CD4-positive, alpha-beta memory T cell (primary cell): ENCODE measurements around the gene VSTM2L. TPM values are rescaled to one million over a fixed set of nuclear protein-coding genes. Genes with fewer than 3 reads are reported as not detected.
A peak's percentile ranks its signal among the peaks of the same experiment; 100 is the strongest.

ENCODE experiments used
- CTCF ChIA-PET: fragments of 350-600 bp; sonication (Branson Sonifier 250); formaldehyde crosslinking; loops from one replicate; lab custom pipeline; 2021; ENCODE audit warnings: inconsistent platforms; ENCODE audit not compliant: partially characterized antibody; lab: Charles Lee
- POLR2A ChIA-PET: fragments of 350-600 bp; sonication (Branson Sonifier 250); formaldehyde crosslinking; loops from one replicate; lab custom pipeline; 2021; ENCODE audit not compliant: partially characterized antibody; lab: Charles Lee
- DNase-seq, 5 donors: peaks; one replicate each; pipeline versions ENCODE4 v3.0.0 to v3.0.0-alpha.2; 2020 to 2022; ENCODE audit warnings: mixed read lengths in 1 of 5
- H3K27ac ChIP-seq: one replicate; pipeline ENCODE4 v1.7.0; 2013; ENCODE audit warnings: low read depth, low read length
- H3K27me3 ChIP-seq: 2 replicates; pipeline ENCODE4 v1.7.0; 2013; ENCODE audit warnings: mild to moderate bottlenecking, low read length, moderate library complexity; ENCODE audit not compliant: insufficient read depth
- H3K36me3 ChIP-seq: 2 replicates; pipeline ENCODE4 v1.7.0; 2013; ENCODE audit warnings: mild to moderate bottlenecking, low read length, moderate library complexity; ENCODE audit not compliant: insufficient read depth
- H3K4me1 ChIP-seq: 2 replicates; pipeline ENCODE4 v1.7.0; 2013; ENCODE audit warnings: mild to moderate bottlenecking, low read length, moderate library complexity; ENCODE audit not compliant: insufficient read depth
- H3K4me3 ChIP-seq, 2 donors: one replicate each; pipeline ENCODE4 v1.7.0; 2013; ENCODE audit warnings: low read length in 2 of 2, mild to moderate bottlenecking in 1 of 2
- H3K9me3 ChIP-seq, 2 donors: one replicate each; pipeline ENCODE4 v1.7.0; 2013; ENCODE audit warnings: low read length in 2 of 2, control low read depth in 1 of 2; ENCODE audit not compliant: control insufficient read depth in 1 of 2
- H3K27ac Mint-ChIP-seq, 7 donors: one replicate each; pipeline ENCODE4 v1.8.0; 2020 to 2021; ENCODE audit warnings: mixed read lengths in 7 of 7, mild to moderate bottlenecking in 6 of 7, inconsistent platforms in 3 of 7, moderate library complexity in 3 of 7
- H3K27me3 Mint-ChIP-seq, 2 donors: one replicate each; pipeline ENCODE4 v1.8.0; 2020 to 2021; ENCODE audit warnings: mixed read lengths in 2 of 2
- H3K36me3 Mint-ChIP-seq, 2 donors: one replicate each; pipeline ENCODE4 v1.8.0; 2020 to 2021; ENCODE audit warnings: mixed read lengths in 2 of 2, inconsistent platforms in 1 of 2, mild to moderate bottlenecking in 1 of 2
- H3K4me1 Mint-ChIP-seq, 4 donors: one replicate each; pipeline ENCODE4 v1.8.0; 2020 to 2021; ENCODE audit warnings: mixed read lengths in 4 of 4, mild to moderate bottlenecking in 1 of 4
- H3K4me3 Mint-ChIP-seq, 8 donors: one replicate each; pipeline ENCODE4 v1.8.0; 2020 to 2021; ENCODE audit warnings: mixed read lengths in 8 of 8, mild to moderate bottlenecking in 7 of 8, moderate library complexity in 6 of 8, inconsistent platforms in 3 of 8
- H3K9me3 Mint-ChIP-seq, 8 donors: one replicate each; pipeline ENCODE4 v1.8.0; 2020 to 2021; ENCODE audit warnings: mixed read lengths in 8 of 8, mild to moderate bottlenecking in 5 of 8, inconsistent platforms in 3 of 8, moderate library complexity in 1 of 8
- intact Hi-C: fragments of 100-400 bp; cut with micrococcal nuclease; formaldehyde crosslinking; loops from one replicate; pipeline ENCODE4 v1.15.1; 2023
- polyA plus RNA-seq, 2 donors: library from polyadenylated mRNA; unstranded; fragments of 300-500 nt; fragmentation: Illumina TruSeq; gene quantifications; one replicate each; pipeline ENCODE4 v1.2.3, GENCODE V29; 2021
- total RNA-seq, 2 experiments: library from RNA; stranded (reverse); gene quantifications; one replicate each; pipeline ENCODE4 v1.2.3, GENCODE V29; 2021

VSTM2L gene
- total and polyA plus RNA-seq, 4 experiments from 2014 or later, result not detected

GRCh38 chr20:37989601-37990295 lies 86.8 kb downstream of the VSTM2L start:
- POLR2A ChIA-PET, result no interaction called here
- Mint-ChIP-seq H3K9me3 (no peaks in the 10 kb centered on the region), H3K27ac (peak overlapping the region in 6 of 7 donors; percentile 43 to 87 (median 82)), H3K4me3 (peak overlapping the region in 1 of 8 donors; percentile 32), H3K4me1 (peaks cover 16 to 26% (median 21%) of the 10 kb centered on the region in 4 donors), H3K36me3 (peaks cover 58 to 64% of the 10 kb centered on the region in 2 donors), H3K27me3 (no peaks in the 10 kb centered on the region)
- H3K4me1 ChIP-seq, result peaks cover 11% of the 10 kb centered on the region
- no peaks in the 10 kb centered on the region for H3K27me3 ChIP-seq
- H3K36me3 ChIP-seq, result peaks cover 8% of the 10 kb centered on the region
- CTCF ChIA-PET, result interaction anchor here (0.6 kb wide), 1 partner anchor 11 kb away, joined by 3 read pairs; no protein-coding TSS in a partner anchor
- intact Hi-C loops, result loop anchor here (5.0 kb wide), 2 partner anchors 337 to 427 kb away; no protein-coding TSS in a partner anchor
- no peak for DNase-seq
- H3K9me3 ChIP-seq, result no peaks in the 10 kb centered on the region
- no peak overlapping the region for H3K4me3 ChIP-seq
- no peak overlapping the region for H3K27ac ChIP-seq

GRCh38 chr20:37990571-37991151 lies 87.7 kb downstream of the VSTM2L start:
- H3K27ac Mint-ChIP-seq, result peak overlapping the region; percentile 72 to 88 (median 84)
- H3K4me3 ChIP-seq, result no peak overlapping the region
- H3K36me3 Mint-ChIP-seq, result peaks cover 58 to 67% of the 10 kb centered on the region in 2 donors
- H3K27me3 ChIP-seq, result no peaks in the 10 kb centered on the region
- intact Hi-C loops, result loop anchor here (5.0 kb wide), 2 partner anchors 338 to 428 kb away; no protein-coding TSS in a partner anchor
- no peaks in the 10 kb centered on the region for H3K9me3 ChIP-seq
- peaks cover 17% of the 10 kb centered on the region for H3K36me3 ChIP-seq
- no peaks in the 10 kb centered on the region for H3K9me3 Mint-ChIP-seq
- no peaks in the 10 kb centered on the region for H3K27me3 Mint-ChIP-seq
- peaks cover 16 to 26% (median 21%) of the 10 kb centered on the region in 4 donors for H3K4me1 Mint-ChIP-seq
- POLR2A ChIA-PET, result no interaction called here
- peaks cover 11% of the 10 kb centered on the region for H3K4me1 ChIP-seq
- no peak overlapping the region for H3K27ac ChIP-seq
- peak; percentile 25 to 70 (median 45) for DNase-seq
- H3K4me3 Mint-ChIP-seq, result peak overlapping the region in 4 of 8 donors; percentile 6 to 28 (median 14)
- CTCF ChIA-PET, result interaction anchor here (1.2 to 1.5 kb wide), 3 partner anchors 10 to 426 kb away, joined by 3 to 6 read pairs (median 3); no protein-coding TSS in a partner anchor

- peak overlapping the region in 1 of 8 donors; percentile 17 for H3K4me3 Mint-ChIP-seq
- Histone ChIP-seq H3K4me1 (peaks cover 11% of the 10 kb centered on the region), H3K27me3 (no peaks in the 10 kb centered on the region), H3K9me3 (no peaks in the 10 kb centered on the region), H3K4me3 (no peak overlapping the region), H3K36me3 (peaks cover 23% of the 10 kb centered on the region), H3K27ac (no peak overlapping the region)
- intact Hi-C loops, result loop anchor here (5.0 kb wide), 2 partner anchors 339 to 429 kb away; no protein-coding TSS in a partner anchor
- peak overlapping the region; percentile 72 to 88 (median 84) for H3K27ac Mint-ChIP-seq
- CTCF ChIA-PET, result interaction anchor here (1.1 to 1.5 kb wide), 4 partner anchors 10 to 427 kb away, joined by 3 to 6 read pairs (median 3); no protein-coding TSS in a partner anchor
- H3K9me3 Mint-ChIP-seq, result no peaks in the 10 kb centered on the region
- no peaks in the 10 kb centered on the region for H3K27me3 Mint-ChIP-seq
- H3K36me3 Mint-ChIP-seq, result peaks cover 56 to 74% of the 10 kb centered on the region in 2 donors
- POLR2A ChIA-PET, result no interaction called here
- DNase-seq, result no peak
- H3K4me1 Mint-ChIP-seq, result peaks cover 16 to 26% (median 21%) of the 10 kb centered on the region in 4 donors
Measured at GRCh38 chr20:37991157-37991866, 88.4 kb downstream of the VSTM2L start.

GRCh38 chr20:37991908-37992307 lies 89.0 kb downstream of the VSTM2L start:
- Histone ChIP-seq H3K4me3 (no peak overlapping the region), H3K27ac (no peak overlapping the region), H3K9me3 (no peaks in the 10 kb centered on the region), H3K27me3 (no peaks in the 10 kb centered on the region), H3K36me3 (peaks cover 29% of the 10 kb centered on the region), H3K4me1 (peaks cover 11% of the 10 kb centered on the region)
- DNase-seq, result no peak
- ChIA-PET CTCF (interaction anchor here (1.1 to 2.0 kb wide), 5 partner anchors 9 to 427 kb away, joined by 3 to 6 read pairs (median 3); no protein-coding TSS in a partner anchor), POLR2A (no interaction called here)
- no peaks in the 10 kb centered on the region for H3K9me3 Mint-ChIP-seq
- H3K4me1 Mint-ChIP-seq, result peaks cover 16 to 26% (median 21%) of the 10 kb centered on the region in 4 donors
- H3K27ac Mint-ChIP-seq, result peak overlapping the region in 2 of 7 donors; percentile 52 to 59
- intact Hi-C loops, result loop anchor here (5.0 kb wide), 2 partner anchors 340 to 430 kb away; no protein-coding TSS in a partner anchor
- no peak overlapping the region for H3K4me3 Mint-ChIP-seq
- no peaks in the 10 kb centered on the region for H3K27me3 Mint-ChIP-seq
- peaks cover 54 to 75% of the 10 kb centered on the region in 2 donors for H3K36me3 Mint-ChIP-seq

- Histone ChIP-seq H3K27me3 (no peaks in the 10 kb centered on the region), H3K27ac (no peak overlapping the region), H3K36me3 (peaks cover 39% of the 10 kb centered on the region), H3K4me3 (no peak overlapping the region), H3K4me1 (peaks cover 11% of the 10 kb centered on the region), H3K9me3 (no peaks in the 10 kb centered on the region)
- Mint-ChIP-seq H3K27me3 (no peaks in the 10 kb centered on the region), H3K36me3 (peaks cover 57 to 77% of the 10 kb centered on the region in 2 donors), H3K9me3 (no peaks in the 10 kb centered on the region), H3K4me1 (peaks cover 16 to 26% (median 21%) of the 10 kb centered on the region in 4 donors), H3K27ac (peak overlapping the region in 3 of 7 donors; percentile 37 to 81 (median 57)), H3K4me3 (no peak overlapping the region)
- DNase-seq, result peak in 4 of 5 donors; percentile 5 to 11 (median 8)
- ChIA-PET POLR2A (interaction anchor here (0.6 kb wide), 1 partner anchor 425 kb away, joined by 4 read pairs; no protein-coding TSS in a partner anchor), CTCF (interaction anchor here (0.8 to 2.0 kb wide), 4 partner anchors 10 to 181 kb away, joined by 3 to 6 read pairs (median 4); no protein-coding TSS in a partner anchor)
- intact Hi-C loops, result loop anchor here (5.0 kb wide), 2 partner anchors 341 to 431 kb away; no protein-coding TSS in a partner anchor
Measured at GRCh38 chr20:37992802-37993409, 90.0 kb downstream of the VSTM2L start.

GRCh38 chr20:37994512-37994911 lies 91.6 kb downstream of the VSTM2L start:
- DNase-seq, result no peak
- Histone ChIP-seq H3K27ac (no peak overlapping the region), H3K4me1 (peaks cover 11% of the 10 kb centered on the region), H3K27me3 (no peaks in the 10 kb centered on the region), H3K36me3 (peaks cover 52% of the 10 kb centered on the region), H3K9me3 (no peaks in the 10 kb centered on the region), H3K4me3 (no peak overlapping the region)
- H3K36me3 Mint-ChIP-seq, result peaks cover 60 to 76% of the 10 kb centered on the region in 2 donors
- no peak overlapping the region for H3K4me3 Mint-ChIP-seq
- H3K9me3 Mint-ChIP-seq, result no peaks in the 10 kb centered on the region
- intact Hi-C loops, result loop anchor here (5.0 kb wide), 2 partner anchors 342 to 432 kb away; no protein-coding TSS in a partner anchor
- ChIA-PET CTCF (interaction anchor here (1.0 kb wide), 1 partner anchor 14 kb away, joined by 4 read pairs; no protein-coding TSS in a partner anchor), POLR2A (interaction anchor here (1.5 kb wide), 1 partner anchor 12 kb away, joined by 3 read pairs; no protein-coding TSS in a partner anchor)
- peaks cover 16 to 26% (median 20%) of the 10 kb centered on the region in 4 donors for H3K4me1 Mint-ChIP-seq
- peak overlapping the region in 1 of 7 donors; percentile 24 for H3K27ac Mint-ChIP-seq
- H3K27me3 Mint-ChIP-seq, result no peaks in the 10 kb centered on the region
